OCI-LY3 (cell line): ENCODE measurements around the gene ACAA2.

Experiments
- H2AFZ ChIP-seq: fragments of 200-600, 300-600 bp; shearing (Covaris generic); 2 replicates; pipeline ENCODE4 v1.6.0; 2014; ENCODE audit warnings: antibody characterized with exemption, low read depth, low read length
- H3K27ac ChIP-seq: fragments of 200-600, 300-600 bp; sonication (generic); 2 replicates; pipeline ENCODE4 v1.5.1; 2014; ENCODE audit warnings: mild to moderate bottlenecking, low read length, moderate library complexity, mixed read lengths
- H3K27me3 ChIP-seq: fragments of 200-600, 300-600 bp; sonication (generic); 2 replicates; pipeline ENCODE4 v1.6.1; 2014; ENCODE audit warnings: low read depth, low read length, mixed read lengths
- H3K36me3 ChIP-seq: fragments of 200-600, 300-600 bp; sonication (generic); replicated peaks from 2 replicates; pipeline ENCODE3; 2014; ENCODE audit warnings: low read depth, low read length, mixed read lengths
- H3K4me1 ChIP-seq: fragments of 300-600, 200-600 bp; sonication (generic); 2 replicates; pipeline ENCODE4 v1.6.1; 2014; ENCODE audit warnings: low read length, mixed read lengths
- H3K4me2 ChIP-seq: fragments of 200-600, 300-600 bp; sonication (generic); 2 replicates; pipeline ENCODE4 v1.6.1; 2014; ENCODE audit warnings: low read length, mixed read lengths
- H3K4me3 ChIP-seq: fragments of 300-600, 200-600 bp; sonication (generic); 2 replicates; pipeline ENCODE4 v1.5.1; 2014; ENCODE audit warnings: antibody characterized with exemption, mild to moderate bottlenecking, low read length, moderate library complexity
- H3K79me2 ChIP-seq: fragments of 300-600, 200-600 bp; shearing (Covaris generic); 2 replicates; pipeline ENCODE4 v1.6.1; 2014; ENCODE audit warnings: mild to moderate bottlenecking, low read length, mixed read lengths
- H3K9ac ChIP-seq: fragments of 300-600, 200-600 bp; shearing (Covaris generic); 2 replicates; pipeline ENCODE4 v1.6.0; 2014; ENCODE audit warnings: mild to moderate bottlenecking, low read length, moderate library complexity
- H3K9me3 ChIP-seq: fragments of 200-600, 300-600 bp; shearing (Covaris generic); 2 replicates; pipeline ENCODE4 v1.6.1; 2014; ENCODE audit warnings: low read length, mixed read lengths; ENCODE audit not compliant: insufficient read depth
- H4K20me1 ChIP-seq: fragments of 200-600, 300-600 bp; sonication (generic); 2 replicates; pipeline ENCODE4 v1.6.1; 2016; ENCODE audit warnings: low read length, mixed read lengths; ENCODE audit not compliant: insufficient read depth
- EZH2phosphoT487 ChIP-seq: fragments of 200-600 bp; shearing (Covaris generic); IDR thresholded peaks from 2 replicates; pipeline ENCODE4 v1.6.1; 2018; ENCODE audit warnings: antibody characterized with exemption, mixed run types, low read depth
- TF ChIP-seq, protein P1 (sequence below): fragments of 200-600, 300-600 bp; sonication (generic); IDR thresholded peaks from 2 replicates; pipeline ENCODE4 v1.5.1; 2014; ENCODE audit warnings: antibody characterized with exemption, low read length, low read depth

ACAA2 gene

DNA sequence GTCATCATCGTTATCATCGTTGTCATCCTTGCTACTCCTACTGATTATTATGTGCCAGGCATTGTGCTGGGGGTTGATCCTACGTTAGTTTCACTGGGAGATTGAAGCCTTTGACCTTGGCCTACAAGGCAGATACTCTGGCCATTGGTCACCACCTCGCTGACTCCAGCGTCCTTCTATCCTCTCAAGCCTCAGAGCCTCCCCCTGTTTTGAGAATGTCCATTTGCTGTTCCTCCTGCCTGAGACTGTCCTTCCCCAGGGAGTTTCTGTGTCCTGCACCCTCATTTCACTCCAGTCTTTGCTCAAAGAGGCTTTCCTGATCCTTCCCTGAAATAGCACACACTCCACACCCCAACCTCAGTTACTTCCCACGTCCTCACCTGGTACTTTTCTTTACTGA lies 57.8 kb downstream of the ACAA2 start:
- H3K4me3 ChIP-seq: no peak overlapping the region
- H3K79me2 ChIP-seq: no peaks in the 10 kb centered on the region
- no peak overlapping the region for H2AFZ ChIP-seq
- TF ChIP-seq, protein P1, sequence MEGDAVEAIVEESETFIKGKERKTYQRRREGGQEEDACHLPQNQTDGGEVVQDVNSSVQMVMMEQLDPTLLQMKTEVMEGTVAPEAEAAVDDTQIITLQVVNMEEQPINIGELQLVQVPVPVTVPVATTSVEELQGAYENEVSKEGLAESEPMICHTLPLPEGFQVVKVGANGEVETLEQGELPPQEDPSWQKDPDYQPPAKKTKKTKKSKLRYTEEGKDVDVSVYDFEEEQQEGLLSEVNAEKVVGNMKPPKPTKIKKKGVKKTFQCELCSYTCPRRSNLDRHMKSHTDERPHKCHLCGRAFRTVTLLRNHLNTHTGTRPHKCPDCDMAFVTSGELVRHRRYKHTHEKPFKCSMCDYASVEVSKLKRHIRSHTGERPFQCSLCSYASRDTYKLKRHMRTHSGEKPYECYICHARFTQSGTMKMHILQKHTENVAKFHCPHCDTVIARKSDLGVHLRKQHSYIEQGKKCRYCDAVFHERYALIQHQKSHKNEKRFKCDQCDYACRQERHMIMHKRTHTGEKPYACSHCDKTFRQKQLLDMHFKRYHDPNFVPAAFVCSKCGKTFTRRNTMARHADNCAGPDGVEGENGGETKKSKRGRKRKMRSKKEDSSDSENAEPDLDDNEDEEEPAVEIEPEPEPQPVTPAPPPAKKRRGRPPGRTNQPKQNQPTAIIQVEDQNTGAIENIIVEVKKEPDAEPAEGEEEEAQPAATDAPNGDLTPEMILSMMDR: no peak
- no peak for TF ChIP-seq EZH2phosphoT487
- no peak overlapping the region for H3K9ac ChIP-seq
- no peak overlapping the region for H3K27ac ChIP-seq
- no peaks in the 10 kb centered on the region for H3K36me3 ChIP-seq
- 0 out of 2 replicates have a peak, but pooled peaks cover 2% of the 10 kb centered on the region for H3K9me3 ChIP-seq
- H3K4me2 ChIP-seq: no peak overlapping the region
- H3K27me3 ChIP-seq: peaks cover 42% of the 10 kb centered on the region
- no peaks in the 10 kb centered on the region for H4K20me1 ChIP-seq
- H3K4me1 ChIP-seq: peaks cover 12% of the 10 kb centered on the region

DNA sequence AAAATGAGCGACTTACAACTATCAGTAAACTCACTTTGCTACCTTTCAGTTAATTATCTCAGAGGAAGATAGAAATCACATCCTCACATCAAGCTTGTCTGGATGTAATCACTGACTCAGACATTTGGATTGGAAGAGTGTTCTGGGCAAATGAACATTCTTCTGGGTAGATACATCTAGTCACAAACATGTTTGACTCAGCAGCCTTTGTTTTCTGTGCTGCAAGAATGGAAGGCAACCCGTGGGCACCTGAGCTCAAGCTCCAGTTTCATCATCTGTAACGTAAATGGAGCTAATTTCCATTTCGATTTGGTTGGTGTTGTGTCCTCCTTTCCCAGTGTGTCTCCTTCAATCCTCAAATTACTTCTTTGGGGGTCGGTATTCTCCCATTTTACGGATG lies 58.5 kb downstream of the ACAA2 start:
- Histone ChIP-seq H3K9me3 (0 out of 2 replicates have a peak, but pooled peaks cover 2% of the 10 kb centered on the region), H3K27ac (no peak overlapping the region), H4K20me1 (no peaks in the 10 kb centered on the region), H3K27me3 (peaks cover 42% of the 10 kb centered on the region), H3K9ac (no peak overlapping the region), H3K79me2 (no peaks in the 10 kb centered on the region), H3K4me1 (peaks cover 12% of the 10 kb centered on the region), H3K36me3 (no peaks in the 10 kb centered on the region), H3K4me2 (no peak overlapping the region), H3K4me3 (no peak overlapping the region), H2AFZ (no peak overlapping the region)
- TF ChIP-seq EZH2phosphoT487: no peak
- TF ChIP-seq, protein P1: no peak

DNA sequence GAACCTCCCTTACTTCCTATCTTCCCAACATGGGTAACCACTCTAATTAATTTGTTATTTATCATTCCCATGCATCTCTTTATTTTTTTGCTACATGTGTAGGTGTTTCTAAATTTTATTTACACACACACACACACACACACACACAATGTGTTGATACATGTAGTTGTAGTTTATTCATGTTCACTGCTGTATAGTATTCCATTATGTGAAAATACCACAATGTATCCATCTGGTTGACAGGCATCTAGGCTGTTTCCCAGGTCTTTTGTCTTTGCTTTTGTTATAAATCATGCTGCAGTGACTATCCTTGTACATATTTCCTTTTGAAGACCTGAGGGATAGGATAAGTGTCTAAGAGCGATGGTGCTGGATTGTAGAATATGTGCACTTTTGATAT lies 59.7 kb downstream of the ACAA2 start:
- H3K27ac ChIP-seq: no peak overlapping the region
- H3K4me3 ChIP-seq: no peak overlapping the region
- peaks cover 12% of the 10 kb centered on the region for H3K4me1 ChIP-seq
- no peaks in the 10 kb centered on the region for H3K36me3 ChIP-seq
- no peak overlapping the region for H2AFZ ChIP-seq
- no peak overlapping the region for H3K9ac ChIP-seq
- H3K4me2 ChIP-seq: no peak overlapping the region
- no peak for TF ChIP-seq EZH2phosphoT487
- H3K79me2 ChIP-seq: no peaks in the 10 kb centered on the region
- peaks cover 39% of the 10 kb centered on the region for H3K27me3 ChIP-seq
- 0 out of 2 replicates have a peak, but pooled peaks cover 2% of the 10 kb centered on the region for H3K9me3 ChIP-seq
- no peaks in the 10 kb centered on the region for H4K20me1 ChIP-seq

DNA sequence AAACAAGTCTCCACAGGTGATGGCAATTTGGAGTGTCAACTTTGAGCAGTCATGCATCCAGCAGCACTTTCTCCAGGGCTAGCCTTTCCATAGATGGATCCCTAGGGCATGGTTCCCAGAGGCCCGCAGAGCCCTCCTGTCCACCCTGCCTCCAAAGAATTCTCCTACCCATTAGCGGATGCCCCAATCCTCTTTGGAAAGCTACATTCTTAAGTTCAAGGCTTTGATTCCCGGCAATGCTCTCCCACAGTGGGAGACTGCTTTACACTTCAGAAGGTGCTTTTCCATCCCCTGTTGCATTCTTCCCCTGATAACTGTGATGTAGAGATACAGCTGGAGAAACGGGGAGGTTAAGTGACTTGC lies 61.3 kb downstream of the ACAA2 start:
- no peak overlapping the region for H3K27ac ChIP-seq
- no peak overlapping the region for H2AFZ ChIP-seq
- peaks cover 7% of the 10 kb centered on the region for H3K4me1 ChIP-seq
- no peak overlapping the region for H3K4me3 ChIP-seq
- TF ChIP-seq EZH2phosphoT487: no peak
- TF ChIP-seq, protein P1: no peak
- peaks cover 43% of the 10 kb centered on the region for H3K27me3 ChIP-seq
- H3K4me2 ChIP-seq: no peak overlapping the region
- H3K9ac ChIP-seq: no peak overlapping the region
- no peaks in the 10 kb centered on the region for H3K36me3 ChIP-seq
- no peaks in the 10 kb centered on the region for H3K79me2 ChIP-seq
- H4K20me1 ChIP-seq: no peaks in the 10 kb centered on the region
- 0 out of 2 replicates have a peak, but pooled peaks cover 2% of the 10 kb centered on the region for H3K9me3 ChIP-seq
